Measurements from ENCODE around the gene SERF2.

DNA sequence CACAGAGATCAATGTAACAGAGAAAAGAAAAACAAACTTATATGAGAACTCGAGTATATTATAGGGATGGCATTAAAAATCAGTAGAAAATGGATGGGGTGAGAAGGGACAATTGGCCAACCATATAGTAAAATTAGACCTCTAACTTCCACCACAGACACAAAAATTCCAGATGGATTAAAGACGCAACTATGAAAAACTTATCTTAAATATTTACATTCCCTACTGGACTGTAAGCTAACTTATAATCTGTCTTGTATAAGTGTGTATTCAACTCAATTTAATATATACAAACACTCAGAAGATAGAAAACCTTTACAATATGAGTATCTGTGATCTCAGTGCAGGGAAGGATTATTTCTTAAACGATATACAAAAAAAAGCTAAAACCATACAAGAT is 29.4 kb downstream of the SERF2 start:
- TF ChIP-seq, protein P1, sequence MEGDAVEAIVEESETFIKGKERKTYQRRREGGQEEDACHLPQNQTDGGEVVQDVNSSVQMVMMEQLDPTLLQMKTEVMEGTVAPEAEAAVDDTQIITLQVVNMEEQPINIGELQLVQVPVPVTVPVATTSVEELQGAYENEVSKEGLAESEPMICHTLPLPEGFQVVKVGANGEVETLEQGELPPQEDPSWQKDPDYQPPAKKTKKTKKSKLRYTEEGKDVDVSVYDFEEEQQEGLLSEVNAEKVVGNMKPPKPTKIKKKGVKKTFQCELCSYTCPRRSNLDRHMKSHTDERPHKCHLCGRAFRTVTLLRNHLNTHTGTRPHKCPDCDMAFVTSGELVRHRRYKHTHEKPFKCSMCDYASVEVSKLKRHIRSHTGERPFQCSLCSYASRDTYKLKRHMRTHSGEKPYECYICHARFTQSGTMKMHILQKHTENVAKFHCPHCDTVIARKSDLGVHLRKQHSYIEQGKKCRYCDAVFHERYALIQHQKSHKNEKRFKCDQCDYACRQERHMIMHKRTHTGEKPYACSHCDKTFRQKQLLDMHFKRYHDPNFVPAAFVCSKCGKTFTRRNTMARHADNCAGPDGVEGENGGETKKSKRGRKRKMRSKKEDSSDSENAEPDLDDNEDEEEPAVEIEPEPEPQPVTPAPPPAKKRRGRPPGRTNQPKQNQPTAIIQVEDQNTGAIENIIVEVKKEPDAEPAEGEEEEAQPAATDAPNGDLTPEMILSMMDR (IDR thresholded peaks at IDR 0.05), result no peak
- TF ChIP-seq POLR2AphosphoS5 (IDR thresholded peaks at IDR 0.05), result no peak

Measured in breast epithelium (tissue), 3 donors.